HCT116 (cell line): ENCODE measurements around the gene CCDC146. TPM values are rescaled to one million over a fixed set of nuclear protein-coding genes. Genes with fewer than 3 reads are reported as not detected.

Source experiments
- ATAC-seq: fragments of 200-7000 bp; cut with Tn5 transposase; 2 replicates; pipeline ENCODE4 v1.9.1; 2020; ENCODE audit warnings: mild to moderate bottlenecking, moderate library complexity
- BruUV-seq: library from RNA; stranded (reverse); fragments of 400-500 nt; replicated peaks from 2 replicates; lab custom pipeline; 2021; lab: Mats Ljungman, UMichigan
- CTCF ChIA-PET: fragments of 300-600 bp; sonication (Branson Sonifier 250); formaldehyde crosslinking; loops from one replicate; lab custom pipeline; 2021; ENCODE audit warnings: antibody characterized with exemption; lab: Charles Lee
- POLR2A ChIA-PET: fragments of 300-600, 350-600 bp; sonication (Branson Sonifier 250); formaldehyde crosslinking; loops from one replicate; lab custom pipeline; 2021; ENCODE audit warnings: antibody characterized with exemption; lab: Charles Lee
- RAD21 ChIA-PET, 2 experiments: fragments of 300-600 bp; sonication (Branson Sonifier 250); formaldehyde crosslinking; loops; one replicate each; lab custom pipeline; 2023; ENCODE audit warnings: low total read pairs in 2 of 2; ENCODE audit not compliant: uncharacterized antibody in 2 of 2, unreplicated experiment in 2 of 2, low non-redundant PET in 1 of 2; lab: Charles Lee
- DNase-seq: peaks from one replicate; pipeline ENCODE4 v3.0.0-alpha.2; 2010; ENCODE audit warnings: low read depth, low spot score
- H2AFZ ChIP-seq: fragments of 200-600 bp; shearing (Covaris generic), sonication (generic); 2 replicates; pipeline ENCODE4 v1.6.1; 2017; ENCODE audit warnings: low read depth, mixed run types, mixed read lengths, antibody characterized with exemption, low read length; ENCODE audit not compliant: poor library complexity, severe bottlenecking
- H3K27ac ChIP-seq: 2 replicates; pipeline ENCODE4 v1.5.1; 2012; ENCODE audit warnings: low read depth, low read length
- H3K27me3 ChIP-seq: fragments of 200-600 bp; sonication (generic); 2 replicates; pipeline ENCODE4 v1.6.1; 2016; ENCODE audit warnings: mixed run types, low read length, mixed read lengths; ENCODE audit not compliant: insufficient read depth
- H3K36me3 ChIP-seq, 2 experiments: fragments of 200-500 bp in 1 of 2; fragments of 200-600 bp in 1 of 2; sonication (Bioruptor generic) in 1 of 2; sonication (generic) in 1 of 2; 2 replicates each; pipeline versions ENCODE4 v1.5.1 to v1.6.1; 2014 to 2016; ENCODE audit warnings: low read length in 2 of 2, inconsistent platforms in 1 of 2, mixed read lengths in 1 of 2, mixed run types in 1 of 2; ENCODE audit not compliant: insufficient read depth in 2 of 2, control insufficient read depth in 1 of 2
- H3K4me1 ChIP-seq, 2 experiments: fragments of 200-600 bp in 1 of 2; sonication (generic) in 1 of 2; 2 replicates each; pipeline versions ENCODE4 v1.5.1 to v1.6.1; 2012 to 2017; ENCODE audit warnings: low read length in 2 of 2, inconsistent platforms in 1 of 2, mild to moderate bottlenecking in 1 of 2, mixed read lengths in 1 of 2, mixed run types in 1 of 2, moderate library complexity in 1 of 2; ENCODE audit not compliant: insufficient read depth in 2 of 2, control insufficient read depth in 1 of 2
- H3K4me2 ChIP-seq: fragments of 200-600 bp; sonication (generic); 2 replicates; pipeline ENCODE4 v1.6.1; 2017; ENCODE audit warnings: mixed run types, low read length, mixed read lengths
- H3K4me3 ChIP-seq, 2 experiments: fragments of 200-600 bp in 1 of 2; sonication (generic) in 1 of 2; replicated peaks in 1 of 2; 2 replicates each; pipeline ENCODE4 v1.5.1; 2011 to 2016; ENCODE audit warnings: low read length in 2 of 2, control low read depth in 1 of 2, low read depth in 1 of 2, mild to moderate bottlenecking in 1 of 2, mixed read lengths in 1 of 2, mixed run types in 1 of 2
- H3K79me2 ChIP-seq: fragments of 200-600 bp; sonication (generic); 2 replicates; pipeline ENCODE4 v1.6.1; 2017; ENCODE audit warnings: mild to moderate bottlenecking, mixed run types, low read length, moderate library complexity, mixed read lengths; ENCODE audit not compliant: insufficient read depth
- H3K9ac ChIP-seq: fragments of 200-600 bp; sonication (generic); 2 replicates; pipeline ENCODE4 v1.6.1; 2016; ENCODE audit warnings: low read length, mixed read lengths
- H3K9me2 ChIP-seq: fragments of 200-600 bp; sonication (generic), shearing (Covaris generic); 2 replicates; pipeline ENCODE4 v1.6.1; 2017; ENCODE audit warnings: mixed run types, mild to moderate bottlenecking, moderate library complexity; ENCODE audit not compliant: insufficient read depth
- H3K9me3 ChIP-seq, 2 experiments: fragments of 200-500 bp in 1 of 2; fragments of 200-600 bp in 1 of 2; sonication (Bioruptor generic) in 1 of 2; sonication (generic) in 1 of 2; 2 replicates each; pipeline ENCODE4 v1.6.1; 2014 to 2017; ENCODE audit warnings: low read length in 2 of 2, mixed read lengths in 2 of 2, inconsistent platforms in 1 of 2, low read depth in 1 of 2, mild to moderate bottlenecking in 1 of 2, mixed run types in 1 of 2, moderate library complexity in 1 of 2; ENCODE audit not compliant: control insufficient read depth in 1 of 2, insufficient read depth in 1 of 2
- H4K20me1 ChIP-seq: fragments of 200-600 bp; sonication (generic), shearing (Covaris generic); 2 replicates; pipeline ENCODE4 v1.6.1; 2017; ENCODE audit warnings: mixed run types, mild to moderate bottlenecking, moderate library complexity; ENCODE audit not compliant: insufficient read depth
- CEBPB ChIP-seq: IDR thresholded peaks from 2 replicates; pipeline ENCODE4 v1.6.1; 2012; ENCODE audit warnings: low read depth
- EGR1 ChIP-seq: IDR thresholded peaks from 2 replicates; pipeline ENCODE4 v1.6.1; 2012; ENCODE audit warnings: low read depth
- ELF1 ChIP-seq: IDR thresholded peaks from 2 replicates; pipeline ENCODE4 v1.6.1; 2012; ENCODE audit warnings: low read depth, borderline replicate concordance
- EZH2 ChIP-seq: fragments of 200-600 bp; sonication (generic); IDR thresholded peaks from 2 replicates; pipeline ENCODE4 v1.6.1; 2017; ENCODE audit warnings: antibody characterized with exemption, mixed run types
- EZH2phosphoT487 ChIP-seq: fragments of 200-600 bp; IDR thresholded peaks from 2 replicates; pipeline ENCODE4 v1.6.1; 2018; ENCODE audit warnings: antibody characterized with exemption, borderline replicate concordance
- FOSL1 ChIP-seq: IDR thresholded peaks from 2 replicates; pipeline ENCODE4 v1.6.1; 2012; ENCODE audit warnings: low read depth
- POLR2A ChIP-seq: IDR thresholded peaks from 2 replicates; pipeline ENCODE4 v1.7.0; 2011; ENCODE audit warnings: borderline replicate concordance; ENCODE audit not compliant: insufficient read depth, insufficient read length; ENCODE audit errors: extremely low read depth
- POLR2AphosphoS5 ChIP-seq: IDR thresholded peaks from 2 replicates; pipeline ENCODE4 v1.6.1; 2011; ENCODE audit warnings: mild to moderate bottlenecking, low read depth, low read length, moderate library complexity
- RAD21 ChIP-seq: IDR thresholded peaks from 2 replicates; pipeline ENCODE4 v1.6.1; 2012; ENCODE audit warnings: low read depth, mild to moderate bottlenecking
- SIN3A ChIP-seq: IDR thresholded peaks from 2 replicates; pipeline ENCODE4 v1.6.1; 2012; ENCODE audit warnings: low read depth
- SRF ChIP-seq: IDR thresholded peaks from 2 replicates; pipeline ENCODE4 v1.6.1; 2012; ENCODE audit warnings: low read depth
- TCF7L2 ChIP-seq: IDR thresholded peaks from 2 replicates; pipeline ENCODE4 v1.7.0; 2011; ENCODE audit warnings: borderline replicate concordance, inconsistent platforms; ENCODE audit not compliant: insufficient read depth, insufficient read length; ENCODE audit errors: extremely low read depth
- ZBTB33 ChIP-seq: IDR thresholded peaks from 2 replicates; pipeline ENCODE4 v1.6.1; 2011; ENCODE audit warnings: mild to moderate bottlenecking, low read length, moderate library complexity; ENCODE audit not compliant: insufficient replicate concordance; ENCODE audit errors: extremely low read depth
- ZNF274 ChIP-seq: fragments of 200-500 bp; sonication (Bioruptor generic); IDR thresholded peaks from 2 replicates; pipeline ENCODE4 v1.6.1; 2014; ENCODE audit warnings: mild to moderate bottlenecking, low read depth, low read length, inconsistent platforms
- intact Hi-C: fragments of 100-400 bp; cut with micrococcal nuclease; formaldehyde crosslinking; loops from 2 replicates; pipeline ENCODE4 v1.10.0; 2022
- total RNA-seq: library from RNA; stranded (reverse); gene quantifications from one replicate; pipeline ENCODE4 v1.2.1, GENCODE V29; 2021; ENCODE audit not compliant: unreplicated experiment
- TF ChIP-seq, protein P1 (sequence below): IDR thresholded peaks from 2 replicates; pipeline ENCODE4 v1.6.1; 2012
- TF ChIP-seq, protein P2 (sequence below): IDR thresholded peaks from 2 replicates; pipeline ENCODE4 v1.6.1; 2012
- TF ChIP-seq, protein P3 (sequence below): IDR thresholded peaks from 2 replicates; pipeline ENCODE4 v1.6.1; 2012; ENCODE audit warnings: low read depth

Gene CCDC146
- total RNA-seq, 1 experiment from 2014 or later, result 6.3 TPM

DNA sequence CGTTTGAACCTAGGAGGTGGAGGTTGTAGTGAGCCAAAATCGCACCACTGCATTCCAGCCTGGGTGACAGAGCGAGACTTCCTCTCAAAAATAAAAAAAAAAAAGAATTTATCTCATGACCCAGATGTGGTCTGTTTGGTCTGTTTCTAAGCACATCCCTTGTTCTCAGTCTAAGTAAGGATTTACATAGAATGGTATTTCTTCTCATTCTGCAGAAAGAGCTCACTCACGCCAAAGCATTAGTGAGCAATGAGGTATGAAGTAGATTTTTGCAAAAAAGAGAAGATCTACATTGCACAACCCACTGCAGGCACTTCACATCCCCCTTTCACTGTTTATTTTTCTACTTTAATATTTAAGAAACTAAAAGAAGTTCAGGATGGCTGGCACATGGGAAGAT is 153.7 kb downstream of the CCDC146 start:
- no peak for TF ChIP-seq SIN3A
- TF ChIP-seq EZH2, result no peak
- no peak for TF ChIP-seq ZNF274
- no peak for TF ChIP-seq TCF7L2
- no peak for TF ChIP-seq FOSL1
- TF ChIP-seq POLR2A, result no peak
- no peak for TF ChIP-seq EGR1
- no peak for TF ChIP-seq SRF
- TF ChIP-seq RAD21, result no peak
- TF ChIP-seq, protein P1, sequence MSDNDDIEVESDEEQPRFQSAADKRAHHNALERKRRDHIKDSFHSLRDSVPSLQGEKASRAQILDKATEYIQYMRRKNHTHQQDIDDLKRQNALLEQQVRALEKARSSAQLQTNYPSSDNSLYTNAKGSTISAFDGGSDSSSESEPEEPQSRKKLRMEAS, result no peak
- no peak for TF ChIP-seq CEBPB
- TF ChIP-seq ZBTB33, result no peak
- TF ChIP-seq ELF1, result no peak
- TF ChIP-seq, protein P2, sequence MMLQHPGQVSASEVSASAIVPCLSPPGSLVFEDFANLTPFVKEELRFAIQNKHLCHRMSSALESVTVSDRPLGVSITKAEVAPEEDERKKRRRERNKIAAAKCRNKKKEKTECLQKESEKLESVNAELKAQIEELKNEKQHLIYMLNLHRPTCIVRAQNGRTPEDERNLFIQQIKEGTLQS, result no peak
- TF ChIP-seq, protein P3, sequence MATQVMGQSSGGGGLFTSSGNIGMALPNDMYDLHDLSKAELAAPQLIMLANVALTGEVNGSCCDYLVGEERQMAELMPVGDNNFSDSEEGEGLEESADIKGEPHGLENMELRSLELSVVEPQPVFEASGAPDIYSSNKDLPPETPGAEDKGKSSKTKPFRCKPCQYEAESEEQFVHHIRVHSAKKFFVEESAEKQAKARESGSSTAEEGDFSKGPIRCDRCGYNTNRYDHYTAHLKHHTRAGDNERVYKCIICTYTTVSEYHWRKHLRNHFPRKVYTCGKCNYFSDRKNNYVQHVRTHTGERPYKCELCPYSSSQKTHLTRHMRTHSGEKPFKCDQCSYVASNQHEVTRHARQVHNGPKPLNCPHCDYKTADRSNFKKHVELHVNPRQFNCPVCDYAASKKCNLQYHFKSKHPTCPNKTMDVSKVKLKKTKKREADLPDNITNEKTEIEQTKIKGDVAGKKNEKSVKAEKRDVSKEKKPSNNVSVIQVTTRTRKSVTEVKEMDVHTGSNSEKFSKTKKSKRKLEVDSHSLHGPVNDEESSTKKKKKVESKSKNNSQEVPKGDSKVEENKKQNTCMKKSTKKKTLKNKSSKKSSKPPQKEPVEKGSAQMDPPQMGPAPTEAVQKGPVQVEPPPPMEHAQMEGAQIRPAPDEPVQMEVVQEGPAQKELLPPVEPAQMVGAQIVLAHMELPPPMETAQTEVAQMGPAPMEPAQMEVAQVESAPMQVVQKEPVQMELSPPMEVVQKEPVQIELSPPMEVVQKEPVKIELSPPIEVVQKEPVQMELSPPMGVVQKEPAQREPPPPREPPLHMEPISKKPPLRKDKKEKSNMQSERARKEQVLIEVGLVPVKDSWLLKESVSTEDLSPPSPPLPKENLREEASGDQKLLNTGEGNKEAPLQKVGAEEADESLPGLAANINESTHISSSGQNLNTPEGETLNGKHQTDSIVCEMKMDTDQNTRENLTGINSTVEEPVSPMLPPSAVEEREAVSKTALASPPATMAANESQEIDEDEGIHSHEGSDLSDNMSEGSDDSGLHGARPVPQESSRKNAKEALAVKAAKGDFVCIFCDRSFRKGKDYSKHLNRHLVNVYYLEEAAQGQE, result no peak
- TF ChIP-seq EZH2phosphoT487, result no peak
- no peak for TF ChIP-seq POLR2AphosphoS5
- TF ChIP-seq, all 23 proteins: peak for 0
- no peak for ATAC-seq
- H3K27ac ChIP-seq, result no peak overlapping the region
- POLR2A ChIA-PET, result no interaction called here
- no TSS peak for BruUV-seq
- no peaks in the 10 kb centered on the region for H3K9me2 ChIP-seq
- DNase-seq, result no peak
- H3K9ac ChIP-seq, result no peak overlapping the region
- no peaks in the 10 kb centered on the region for H3K27me3 ChIP-seq
- H3K4me3 ChIP-seq, result no peak overlapping the region
- no peaks in the 10 kb centered on the region for H3K9me3 ChIP-seq
- no peaks in the 10 kb centered on the region for H3K4me1 ChIP-seq
- H3K79me2 ChIP-seq, result no peaks in the 10 kb centered on the region
- H2AFZ ChIP-seq, result no peak overlapping the region
- CTCF ChIA-PET, result no interaction called here
- no peak overlapping the region for H3K4me2 ChIP-seq
- no peaks in the 10 kb centered on the region for H4K20me1 ChIP-seq
- intact Hi-C loops, result no loop called here
- H3K36me3 ChIP-seq, result no peaks in the 10 kb centered on the region
- RAD21 ChIA-PET, result no interaction called here
